Neutrophil (primary cell): Measurements from ENCODE around the gene PLEKHH1.

Source experiments
- H3K27ac ChIP-seq: fragments of 200-600 bp; sonication (generic); 2 replicates; pipeline ENCODE4 v1.5.1; 2016; ENCODE audit warnings: mild to moderate bottlenecking, moderate library complexity
- H3K27me3 ChIP-seq: fragments of 200-600 bp; sonication (generic); 2 replicates; pipeline ENCODE4 v1.6.0; 2016; ENCODE audit warnings: mild to moderate bottlenecking
- H3K36me3 ChIP-seq: fragments of 200-600 bp; sonication (generic); 2 replicates; pipeline ENCODE4 v1.5.1; 2017
- H3K4me1 ChIP-seq, 2 experiments: fragments of 200-600 bp in 1 of 2; sonication (generic) in 1 of 2; 1 replicate in 1 of 2; 2 replicates in 1 of 2; pipeline versions ENCODE4 v1.5.1 to v1.6.1; 2013 to 2016; ENCODE audit warnings: low read depth in 1 of 2, low read length in 1 of 2, mild to moderate bottlenecking in 1 of 2, moderate library complexity in 1 of 2; ENCODE audit not compliant: control insufficient read depth in 1 of 2, insufficient read depth in 1 of 2
- H3K4me3 ChIP-seq, 2 experiments: fragments of 200-600 bp in 1 of 2; sonication (generic) in 1 of 2; 1 replicate in 1 of 2; 2 replicates in 1 of 2; pipeline ENCODE4 v1.5.1; 2013 to 2016; ENCODE audit warnings: low read depth in 1 of 2, low read length in 1 of 2, mild to moderate bottlenecking in 1 of 2, moderate library complexity in 1 of 2
- H3K9me3 ChIP-seq: fragments of 200-600 bp; sonication (generic); 2 replicates; pipeline ENCODE4 v1.5.1; 2016
- CTCF ChIP-seq: fragments of 200-600 bp; sonication (generic); IDR thresholded peaks from 2 replicates; pipeline ENCODE4 v1.5.1; 2016; ENCODE audit warnings: antibody characterized with exemption

Gene PLEKHH1

GRCh38 chr14:67576216-67576955 lies 43.3 kb downstream of the PLEKHH1 start:
- Histone ChIP-seq H3K27me3 (peaks cover 2% of the 10 kb centered on the region), H3K9me3 (no peaks in the 10 kb centered on the region), H3K4me1 (no peaks in the 10 kb centered on the region), H3K36me3 (no peaks in the 10 kb centered on the region), H3K4me3 (no peak overlapping the region), H3K27ac (no peak overlapping the region)
- TF ChIP-seq CTCF = no peak

GRCh38 chr14:67577181-67577808 lies 44.2 kb downstream of the PLEKHH1 start:
- Histone ChIP-seq H3K9me3 (no peaks in the 10 kb centered on the region), H3K27me3 (no peaks in the 10 kb centered on the region), H3K4me3 (no peak overlapping the region), H3K27ac (no peak overlapping the region), H3K4me1 (no peaks in the 10 kb centered on the region), H3K36me3 (no peaks in the 10 kb centered on the region)
- no peak for TF ChIP-seq CTCF

GRCh38 chr14:67577909-67578749 lies 45.0 kb downstream of the PLEKHH1 start:
- Histone ChIP-seq H3K4me1 (no peaks in the 10 kb centered on the region), H3K9me3 (no peaks in the 10 kb centered on the region), H3K27ac (no peak overlapping the region), H3K4me3 (no peak overlapping the region), H3K27me3 (no peaks in the 10 kb centered on the region), H3K36me3 (no peaks in the 10 kb centered on the region)
- TF ChIP-seq CTCF = no peak

- Histone ChIP-seq H3K36me3 (no peaks in the 10 kb centered on the region), H3K9me3 (no peaks in the 10 kb centered on the region)
- no peak for TF ChIP-seq CTCF
Observed at GRCh38 chr14:67579040-67579439, 46.0 kb downstream of the PLEKHH1 start.

GRCh38 chr14:67579636-67580035 lies 46.5 kb downstream of the PLEKHH1 start:
- no peaks in the 10 kb centered on the region for H3K27me3 ChIP-seq
- no peaks in the 10 kb centered on the region for H3K36me3 ChIP-seq
- H3K4me1 ChIP-seq = no peaks in the 10 kb centered on the region
- no peaks in the 10 kb centered on the region for H3K9me3 ChIP-seq
- no peak for TF ChIP-seq CTCF
- no peak overlapping the region for H3K4me3 ChIP-seq
- H3K27ac ChIP-seq = no peak overlapping the region

More at GRCh38 chr14:67579040-67579439, 46.0 kb downstream of the PLEKHH1 start:
- no peaks in the 10 kb centered on the region for H3K27me3 ChIP-seq
- H3K4me3 ChIP-seq = no peak overlapping the region
- no peaks in the 10 kb centered on the region for H3K4me1 ChIP-seq
- no peak overlapping the region for H3K27ac ChIP-seq
